HG03457 (cell line): ENCODE data around the gene ZFYVE16.
A peak's percentile ranks its signal among the peaks of the same experiment; 100 is the strongest.
"Not testable (repeated sequence)": the region's sequence is repeated elsewhere in the genome, so short reads cannot be mapped to it uniquely, and the experiment has no call there.

Source experiments
- ATAC-seq: cut with Tn5 transposase; IDR thresholded peaks from one replicate; pipeline ENCODE4 v1.9.1; 2021; ENCODE audit warnings: moderate number of reproducible peaks; ENCODE audit not compliant: unreplicated experiment

Gene ZFYVE16

GRCh38 chr5:80487444-80487828 lies 79.6 kb downstream of the ZFYVE16 start:
- no peak for ATAC-seq

- ATAC-seq, result peak; percentile 90
These were observed 80.2 kb downstream of the ZFYVE16 start, which contains the start of gene FAM151B for GRCh38 chr5:80487829-80488721. TSS of gene FAM151B (plus strand) at chr5:80488100. CDS start at chr5:80488124, 24 bp downstream.

- no peak for ATAC-seq
These were observed 83.4 kb downstream of the ZFYVE16 start for GRCh38 chr5:80491296-80491695.

- ATAC-seq, result no peak
These were observed 84.9 kb downstream of the ZFYVE16 start for GRCh38 chr5:80492741-80493140.

- ATAC-seq, result not testable (repeated sequence)
These were observed 85.6 kb downstream of the ZFYVE16 start for GRCh38 chr5:80493443-80493842.

GRCh38 chr5:80495891-80496290 lies 88.0 kb downstream of the ZFYVE16 start:
- no peak for ATAC-seq

GRCh38 chr5:80502800-80503199 lies 94.9 kb downstream of the ZFYVE16 start:
- no peak for ATAC-seq

- ATAC-seq, result no peak
These were observed 95.8 kb downstream of the ZFYVE16 start for GRCh38 chr5:80503641-80504040.

- no peak for ATAC-seq
These were observed 97.0 kb downstream of the ZFYVE16 start for GRCh38 chr5:80504833-80505232.

GRCh38 chr5:80507663-80508062 lies 99.8 kb downstream of the ZFYVE16 start:
- no peak for ATAC-seq

- ATAC-seq, result no peak
These were observed 101.0 kb downstream of the ZFYVE16 start for GRCh38 chr5:80508844-80509243.

- no peak for ATAC-seq
These were observed 101.5 kb downstream of the ZFYVE16 start for GRCh38 chr5:80509362-80509761.

- peak; percentile 69 for ATAC-seq
These were observed 109.0 kb downstream of the ZFYVE16 start for GRCh38 chr5:80516826-80517225.
